ENCODE data around the gene BMF. TPM values are rescaled to one million over a fixed set of nuclear protein-coding genes. Genes with fewer than 3 reads are reported as not detected.
"Not testable (repeated sequence)": the region's sequence is repeated elsewhere in the genome, so short reads cannot be mapped to it uniquely, and the experiment has no call there.

Gene BMF
- total and polyA plus RNA-seq, 2 experiments from 2014 or later: 0.40 to 1.1 TPM

GRCh38 chr15:40075298-40076044 lies 33.2 kb downstream of the BMF start:
- DNase-seq: no peak
- TF ChIP-seq EZH2 (IDR thresholded peaks at IDR 0.05; ENCODE audit: insufficient read depth, poor library complexity, severe bottlenecking) (no peak), EZH2phosphoT487 (IDR thresholded peaks at IDR 0.05; ENCODE audit: insufficient read depth, low read depth) (no peak)
- Histone ChIP-seq H3K4me1 (ENCODE audit: insufficient read depth) (no peaks in the 10 kb centered on the region), H3K4me2 (ENCODE audit: unreplicated experiment) (no peak overlapping the region), H2AFZ (no peak overlapping the region), H3K9me3 (ENCODE audit: low read depth) (no peaks in the 10 kb centered on the region), H3F3A (ENCODE audit: insufficient read depth) (peaks cover 3% of the 10 kb centered on the region; the same call in 1 of the 2 replicates), H3K27ac (no peak overlapping the region), H3K4me3 (no peak overlapping the region), H3K9me2 (ENCODE audit: insufficient read depth) (no peaks in the 10 kb centered on the region), H3K79me2 (ENCODE audit: insufficient read depth) (no peaks in the 10 kb centered on the region), H3K36me3 (ENCODE audit: low read depth) (no peaks in the 10 kb centered on the region), H4K20me1 (ENCODE audit: insufficient read depth) (no peaks in the 10 kb centered on the region), H3K27me3 (replicated peaks; ENCODE audit: insufficient read depth) (no peaks in the 10 kb centered on the region), H3K9ac (no peak overlapping the region)
- WGBS, 2 experiments (ENCODE audit: low coverage in 1 of 2, low lambda C conversion rate in 2 of 2, missing lambda C conversion rate in 2 of 2): 70 to 73% methylated on average over 18 of the region's 18 CpGs
- in situ Hi-C loops (cut with MboI): no loop called here

GRCh38 chr15:40074656-40075055 lies 34.0 kb downstream of the BMF start:
- H3K9me3 ChIP-seq (ENCODE audit: low read depth); H3K4me1 ChIP-seq (ENCODE audit: insufficient read depth); H3K27me3 ChIP-seq (replicated peaks; ENCODE audit: insufficient read depth); H3F3A ChIP-seq (ENCODE audit: insufficient read depth); in situ Hi-C loops (cut with MboI); H3K36me3 ChIP-seq (ENCODE audit: low read depth); H3K27ac ChIP-seq; H3K4me3 ChIP-seq; DNase-seq; H2AFZ ChIP-seq; H3K9ac ChIP-seq; H4K20me1 ChIP-seq (ENCODE audit: insufficient read depth); H3K9me2 ChIP-seq (ENCODE audit: insufficient read depth); H3K4me2 ChIP-seq (ENCODE audit: unreplicated experiment); H3K79me2 ChIP-seq (ENCODE audit: insufficient read depth): not testable (repeated sequence)
- 89 to 94% methylated on average over 8 to 23 of the region's 27 CpGs for WGBS, 2 experiments (ENCODE audit: low coverage in 1 of 2, low lambda C conversion rate in 2 of 2, missing lambda C conversion rate in 2 of 2)

- H3K4me2 ChIP-seq (ENCODE audit: unreplicated experiment); H3K9ac ChIP-seq; H3K9me3 ChIP-seq (ENCODE audit: low read depth); H3K4me3 ChIP-seq; H4K20me1 ChIP-seq (ENCODE audit: insufficient read depth); H2AFZ ChIP-seq; H3F3A ChIP-seq (ENCODE audit: insufficient read depth); H3K27me3 ChIP-seq (replicated peaks; ENCODE audit: insufficient read depth); in situ Hi-C loops (cut with MboI); H3K4me1 ChIP-seq (ENCODE audit: insufficient read depth); H3K27ac ChIP-seq; DNase-seq; H3K36me3 ChIP-seq (ENCODE audit: low read depth); H3K9me2 ChIP-seq (ENCODE audit: insufficient read depth); H3K79me2 ChIP-seq (ENCODE audit: insufficient read depth): not testable (repeated sequence)
- WGBS, 2 experiments (ENCODE audit: low coverage in 1 of 2, low lambda C conversion rate in 2 of 2, missing lambda C conversion rate in 2 of 2): 95 to 97% methylated on average over 28 to 33 of the region's 34 CpGs
These were observed 34.8 kb downstream of the BMF start for GRCh38 chr15:40073716-40074490.

GRCh38 chr15:40072216-40072990 lies 36.3 kb downstream of the BMF start:
- no peak overlapping the region for H3K4me2 ChIP-seq (ENCODE audit: unreplicated experiment)
- WGBS, 2 experiments (ENCODE audit: low coverage in 1 of 2, low lambda C conversion rate in 2 of 2, missing lambda C conversion rate in 2 of 2): 59 to 64% methylated on average over 34 of the region's 34 CpGs
- no peak overlapping the region for H3K27ac ChIP-seq

More at GRCh38 chr15:40072216-40072990, 36.3 kb downstream of the BMF start:
- no peak overlapping the region for H2AFZ ChIP-seq
- H3K9ac ChIP-seq: no peak overlapping the region
- no peaks in the 10 kb centered on the region for H3K9me3 ChIP-seq (ENCODE audit: low read depth)
- TF ChIP-seq EZH2phosphoT487 (IDR thresholded peaks at IDR 0.05; ENCODE audit: insufficient read depth, low read depth): no peak
- TF ChIP-seq EZH2 (IDR thresholded peaks at IDR 0.05; ENCODE audit: insufficient read depth, poor library complexity, severe bottlenecking): no peak
- no peak for DNase-seq
- in situ Hi-C loops (cut with MboI): no loop called here
- no peaks in the 10 kb centered on the region for H3K9me2 ChIP-seq (ENCODE audit: insufficient read depth)
- H3F3A ChIP-seq (ENCODE audit: insufficient read depth): no peaks in the 10 kb centered on the region
- peaks cover 8% of the 10 kb centered on the region for H3K4me1 ChIP-seq (ENCODE audit: insufficient read depth)
- no peaks in the 10 kb centered on the region for H4K20me1 ChIP-seq (ENCODE audit: insufficient read depth)
- H3K4me3 ChIP-seq: no peak overlapping the region
- H3K36me3 ChIP-seq (ENCODE audit: low read depth): no peaks in the 10 kb centered on the region
- no peaks in the 10 kb centered on the region for H3K27me3 ChIP-seq (replicated peaks; ENCODE audit: insufficient read depth)
- H3K79me2 ChIP-seq (ENCODE audit: insufficient read depth): no peaks in the 10 kb centered on the region
